ELR (cell line): ENCODE measurements around the gene SVOP.
"Not testable (repeated sequence)": the region's sequence is repeated elsewhere in the genome, so short reads cannot be mapped to it uniquely, and the experiment has no call there.

Source experiments
- DNase-seq: peaks from one replicate; pipeline ENCODE4 v3.0.0-alpha.2; 2015; ENCODE audit warnings: low read depth

The SVOP gene

DNA sequence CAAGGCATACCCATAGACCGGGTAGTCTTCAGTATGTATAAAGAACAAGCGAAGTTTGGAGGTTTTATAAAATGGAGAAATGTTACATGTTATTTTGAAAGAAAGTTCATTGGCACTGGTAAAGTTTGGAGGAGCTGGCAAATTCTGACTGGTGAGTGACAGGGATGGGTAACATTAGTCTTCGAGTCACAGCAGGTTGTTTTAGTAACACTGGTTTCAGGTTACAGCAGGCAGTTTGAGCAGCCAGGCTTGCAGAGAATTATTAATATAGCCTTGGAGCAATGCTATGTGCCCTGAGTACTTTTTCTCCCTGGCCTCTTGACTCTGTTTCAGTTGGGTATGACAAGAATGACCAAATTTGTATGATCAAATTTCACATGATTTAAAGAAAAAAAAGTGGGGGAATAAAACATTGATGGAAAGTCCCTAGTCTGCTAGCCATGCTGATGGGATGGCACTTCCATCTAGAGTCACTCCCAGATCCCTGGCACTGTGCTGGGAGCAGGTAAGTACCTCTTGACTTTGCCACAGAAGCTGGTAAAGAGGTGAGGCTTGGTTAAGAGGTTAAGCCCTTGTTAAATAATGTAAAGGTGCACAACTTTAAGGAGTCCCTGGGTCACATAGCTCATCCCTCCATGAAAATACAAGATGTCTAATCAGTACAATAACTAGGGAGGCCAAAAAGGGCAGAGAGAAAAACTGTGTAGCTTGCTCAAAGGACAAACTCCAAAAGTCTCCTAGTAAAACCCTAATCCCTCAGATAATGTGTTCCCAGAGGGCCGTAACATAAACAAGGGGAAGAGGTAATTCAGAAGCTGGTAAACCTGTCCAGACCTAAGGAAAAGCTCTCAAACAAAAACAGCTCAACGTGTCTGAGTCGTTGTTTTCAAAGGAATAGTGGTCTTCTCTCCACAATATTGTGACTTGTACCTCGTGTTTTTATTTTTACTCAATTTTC lies 12.7 kb upstream of the SVOP start:
- no peak for DNase-seq

DNA sequence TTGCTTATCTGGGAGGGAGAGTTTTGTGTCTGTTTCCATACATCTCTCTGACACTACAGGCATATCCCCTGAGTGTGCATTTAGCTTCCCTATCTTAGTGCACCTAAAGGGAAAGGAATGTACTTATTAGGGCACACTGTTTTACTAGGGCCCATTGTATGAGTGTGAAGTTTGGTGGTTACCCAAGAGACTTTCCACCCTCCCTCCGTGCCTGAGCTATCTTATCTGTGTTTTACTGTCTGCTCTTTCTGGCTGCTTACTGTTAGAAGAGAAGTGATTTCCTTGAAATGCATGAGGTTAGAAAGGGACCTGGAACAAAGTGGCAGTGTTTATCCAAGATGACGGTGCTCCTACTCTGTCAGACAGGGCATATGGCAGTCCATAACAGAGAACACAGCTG lies 8.5 kb upstream of the SVOP start:
- DNase-seq = no peak

DNA sequence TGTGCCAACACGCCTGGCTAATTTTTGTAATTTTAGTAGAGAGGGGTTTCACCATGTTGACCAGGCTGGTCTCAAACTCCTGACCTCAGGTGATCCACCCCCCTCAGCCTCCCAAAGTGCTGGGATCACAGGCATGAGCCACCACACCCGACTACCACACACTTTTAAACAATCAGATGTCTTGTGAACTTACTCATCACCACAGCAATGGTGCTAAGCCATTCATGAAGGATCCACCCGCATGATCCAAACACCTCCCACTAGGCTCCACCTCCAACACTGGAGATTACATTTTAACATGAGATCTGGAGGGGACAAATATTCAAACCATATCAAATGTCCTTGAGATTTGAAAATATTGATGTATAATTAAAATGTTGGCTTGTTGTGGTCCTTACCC lies 7.8 kb upstream of the SVOP start:
- DNase-seq = peak; percentile 6

DNA sequence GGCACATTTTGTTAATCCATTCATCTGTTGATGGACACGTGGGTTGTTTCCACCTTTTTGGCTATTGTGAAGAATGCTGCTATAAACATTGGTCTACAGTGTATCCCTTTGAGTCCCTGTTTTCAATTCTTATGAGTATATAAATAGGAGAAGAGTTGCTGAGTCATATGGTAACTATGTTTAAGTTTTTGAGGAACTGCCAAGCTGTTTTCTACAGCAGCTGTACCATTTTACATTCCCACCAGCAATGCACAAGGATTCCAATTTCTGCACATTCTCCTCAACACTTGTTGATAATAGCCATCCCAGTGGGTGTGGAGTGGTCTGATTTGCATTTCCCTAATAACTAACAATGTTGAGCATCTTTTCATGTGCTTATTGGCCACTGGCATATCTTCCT lies 6.9 kb upstream of the SVOP start:
- DNase-seq = peak; percentile 26

DNA sequence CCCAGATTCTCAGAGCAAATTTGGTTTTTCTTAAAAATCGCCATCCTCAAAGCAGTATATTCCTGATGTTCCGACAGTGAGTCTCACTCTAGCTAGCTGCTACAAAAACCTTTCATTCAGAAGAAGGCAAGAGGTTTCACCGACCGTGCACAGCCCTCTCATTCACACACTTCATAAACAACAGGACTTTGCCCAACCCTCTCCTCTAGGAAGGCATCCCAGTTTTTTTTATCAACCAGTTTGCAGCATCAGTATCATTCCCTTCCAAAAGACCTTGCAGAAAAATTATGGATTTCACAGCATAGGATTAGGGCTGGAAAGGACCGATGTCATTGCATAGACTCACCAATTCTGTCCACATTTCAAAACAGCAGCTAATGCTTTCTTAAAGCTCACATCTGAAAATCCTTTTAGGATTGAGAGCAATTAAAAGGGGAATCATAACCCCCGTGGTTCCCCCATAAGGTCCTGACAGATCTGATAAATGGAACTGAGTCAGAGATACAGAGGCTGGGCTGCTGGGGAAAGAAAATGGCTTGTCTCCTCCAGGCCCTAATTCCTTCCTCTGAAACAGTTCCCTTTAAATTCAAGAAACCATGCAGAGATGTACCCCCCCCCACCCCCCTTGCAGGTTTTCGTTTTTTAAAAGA lies 597 bp downstream of the SVOP start:
- DNase-seq = no peak

DNA sequence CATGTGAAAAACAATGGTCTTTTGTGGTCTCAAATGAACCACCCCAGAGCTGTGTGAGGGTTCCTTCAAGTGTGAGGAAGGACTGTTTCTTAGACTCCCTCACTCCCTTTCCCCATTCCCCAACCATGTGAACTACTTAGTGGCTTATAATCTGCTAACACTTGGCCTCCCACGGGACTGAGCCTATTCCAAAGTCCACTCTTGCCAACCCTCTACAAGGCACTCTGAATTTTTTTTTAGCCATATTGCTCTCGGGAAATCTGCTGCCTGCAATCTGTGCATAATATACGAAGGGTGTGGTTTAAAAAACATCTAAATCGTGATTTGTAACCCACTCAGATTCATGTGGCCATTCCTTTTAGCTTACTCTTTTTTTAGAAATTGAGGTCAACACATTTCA lies 2.6 kb downstream of the SVOP start:
- DNase-seq = no peak

DNA sequence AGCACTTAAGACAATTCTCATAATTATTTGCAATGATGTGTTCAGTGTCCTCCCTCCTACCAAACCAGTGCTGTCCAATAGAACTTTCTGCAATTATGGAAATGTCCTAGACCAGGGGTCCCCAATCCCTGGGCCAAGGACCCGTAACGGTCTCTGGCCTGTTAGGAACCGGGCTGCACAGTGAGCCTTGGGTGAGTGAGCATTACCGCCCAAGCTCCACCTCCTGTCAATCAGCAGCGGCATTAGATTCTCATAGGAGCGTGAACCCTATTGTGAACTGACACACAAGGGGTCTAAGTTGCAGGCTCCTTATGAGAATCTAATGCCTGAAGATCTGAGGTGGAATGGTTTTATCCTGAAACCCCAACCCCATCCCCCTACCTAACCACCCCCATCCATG lies 3.9 kb downstream of the SVOP start:
- DNase-seq = no peak

DNA sequence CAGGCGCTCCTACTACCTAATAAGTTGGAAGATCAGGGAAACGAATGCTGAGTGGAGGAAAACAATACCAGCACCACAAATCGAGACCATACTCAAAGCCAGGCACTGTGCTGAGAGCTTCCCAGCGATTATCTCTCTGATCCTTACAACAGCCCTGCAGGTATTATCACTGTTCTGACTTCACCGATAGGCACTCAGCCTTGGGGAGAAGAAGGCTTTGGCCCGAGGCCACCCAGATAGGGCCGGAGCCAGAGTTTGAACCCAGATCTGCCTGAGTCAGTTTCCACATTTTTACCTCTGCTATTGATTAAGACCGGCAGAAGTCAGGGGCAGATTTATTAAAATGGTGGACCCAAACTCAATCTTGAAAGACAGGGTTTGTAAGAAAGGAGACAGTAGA lies 4.9 kb downstream of the SVOP start:
- DNase-seq = no peak

DNA sequence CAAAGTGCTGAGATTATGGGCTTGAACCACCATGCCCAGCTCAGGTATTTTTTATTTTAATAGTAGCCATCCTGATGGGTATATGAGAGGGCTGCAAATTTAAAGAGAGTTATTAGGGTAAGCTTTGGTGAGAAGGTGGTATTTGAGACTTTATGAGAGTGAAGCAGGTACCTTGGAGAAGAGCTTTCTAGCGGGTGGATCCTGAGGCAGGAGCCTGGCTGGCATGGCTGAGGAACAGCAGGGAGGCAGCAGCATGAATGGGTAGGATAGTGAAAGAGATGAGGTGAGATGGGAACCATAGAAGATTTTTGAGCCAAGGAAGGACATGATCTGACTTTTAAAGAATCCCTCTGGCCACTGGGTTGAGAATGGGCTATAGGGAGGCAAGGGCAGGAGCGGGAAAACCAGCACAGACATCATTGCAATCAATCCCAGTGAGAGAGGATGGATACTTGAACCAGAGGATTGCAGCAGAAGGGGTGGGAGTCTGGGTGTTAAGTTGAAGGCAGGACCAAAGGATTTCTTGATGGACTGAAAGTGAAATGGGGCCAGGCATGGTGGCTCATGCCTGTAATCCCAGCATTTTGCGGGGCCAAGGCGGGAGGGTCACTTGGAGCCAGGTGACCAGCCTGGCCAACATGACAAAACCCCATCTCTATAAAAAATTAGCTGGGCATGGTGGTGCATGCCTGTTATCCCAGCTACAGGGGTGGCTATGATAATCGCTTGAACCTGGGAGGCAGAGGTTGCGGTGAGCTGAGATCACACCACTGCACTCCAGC lies 5.7 kb downstream of the SVOP start:
- DNase-seq = no peak

DNA sequence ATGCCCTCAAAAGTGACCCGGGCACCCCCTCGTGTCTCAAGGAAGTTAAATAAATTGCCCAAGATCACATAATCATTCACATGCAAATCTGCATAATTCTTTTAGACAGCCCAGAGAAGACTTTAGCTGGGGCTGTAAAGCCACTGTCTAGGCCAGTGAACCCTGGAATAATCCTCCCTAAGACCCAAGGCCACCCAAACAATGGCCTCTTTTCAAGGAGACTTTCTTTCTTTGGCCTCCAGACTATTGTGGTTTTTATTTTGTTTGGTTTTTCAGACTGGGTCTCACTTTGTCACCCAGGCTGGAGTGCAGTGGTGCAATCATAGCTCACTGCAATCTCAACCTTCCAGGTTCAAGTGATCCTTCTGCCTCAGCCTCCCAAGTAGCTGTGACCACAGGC lies 10.6 kb downstream of the SVOP start:
- DNase-seq = no peak

DNA sequence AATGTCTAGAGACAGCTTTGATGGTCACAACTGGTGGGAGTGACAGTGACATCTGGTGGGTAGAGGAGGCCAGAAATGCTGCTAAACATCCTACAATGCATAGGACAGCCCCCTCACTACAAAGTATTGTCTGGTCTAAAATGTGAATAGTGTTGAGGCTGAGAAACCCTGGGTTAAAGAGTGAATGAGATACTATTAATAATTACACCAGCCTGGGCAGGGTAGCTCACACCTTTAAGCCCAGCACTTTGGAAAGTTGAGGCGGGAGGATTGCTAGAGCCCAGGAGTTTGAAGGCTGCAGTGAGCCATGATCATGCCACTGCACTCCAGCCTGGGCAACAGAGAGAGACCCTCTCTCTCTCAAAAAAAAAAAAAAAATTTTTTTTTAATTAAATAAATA lies 11.1 kb downstream of the SVOP start:
- DNase-seq = no peak

DNA sequence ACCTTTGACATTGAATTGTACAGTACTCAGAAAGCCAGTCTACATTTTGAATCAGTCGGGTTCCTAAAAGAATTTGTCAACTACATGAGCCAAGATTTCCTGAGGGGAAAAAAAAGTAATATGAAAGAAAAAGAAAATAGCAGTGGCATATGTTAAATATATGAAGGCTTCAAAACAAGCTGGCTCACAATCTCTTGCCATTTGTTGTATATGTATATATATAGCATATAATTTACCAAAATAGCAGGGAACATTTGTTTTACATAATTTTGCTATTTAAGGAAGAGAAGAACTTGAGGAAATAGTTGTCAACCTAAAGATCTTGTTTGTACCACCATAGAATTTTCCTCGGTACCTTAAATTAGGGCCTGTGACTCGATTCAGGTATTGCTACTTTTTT lies 16.9 kb downstream of the SVOP start:
- no peak for DNase-seq

DNA sequence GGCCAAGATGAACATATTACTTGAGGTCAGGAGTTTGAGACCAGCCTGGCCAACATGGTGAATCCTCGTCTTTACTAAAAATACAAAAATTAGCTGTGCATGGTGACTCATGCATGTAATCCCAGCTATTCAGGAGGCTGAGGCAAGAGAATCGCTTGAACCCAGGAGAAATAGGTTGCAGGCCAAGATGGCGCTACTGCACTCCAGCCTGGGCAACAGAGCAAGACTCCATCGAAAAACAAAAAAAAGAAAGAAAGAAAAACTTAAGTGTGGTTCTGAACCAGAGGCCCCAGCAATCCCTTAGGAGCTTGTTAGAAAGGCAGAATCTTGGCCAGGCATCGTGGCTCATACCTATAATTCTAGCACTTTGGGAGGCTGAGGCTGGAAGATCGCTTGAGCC lies 24.5 kb downstream of the SVOP start:
- DNase-seq = no peak

DNA sequence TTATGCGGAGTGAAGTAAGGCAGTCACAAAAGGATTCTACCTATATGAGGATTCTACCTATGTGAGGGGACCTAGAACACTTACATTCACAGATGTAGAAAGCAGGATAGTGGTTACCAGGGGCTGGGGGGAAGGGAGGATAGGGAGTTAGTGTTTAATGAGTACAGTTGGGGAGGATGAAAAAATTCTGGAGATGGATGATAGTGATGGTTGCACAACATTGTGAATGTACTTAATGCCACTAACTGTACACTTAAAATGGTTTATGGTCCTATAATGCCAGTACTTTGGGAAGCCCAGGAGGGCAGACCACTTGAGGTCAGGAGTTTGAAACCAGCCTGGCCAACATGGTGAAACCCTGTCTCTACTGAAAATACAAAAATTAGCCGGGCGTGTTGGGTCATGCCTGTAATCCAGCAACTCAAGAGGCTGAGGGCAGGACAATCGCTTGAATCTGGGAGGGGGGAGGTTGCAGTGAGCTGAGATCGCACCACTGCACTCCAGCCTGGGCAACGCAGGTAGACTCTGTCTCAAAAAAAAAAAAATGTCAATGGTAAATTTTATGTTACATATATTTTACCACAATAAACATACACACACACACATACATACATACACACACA lies 25.4 kb downstream of the SVOP start:
- no peak for DNase-seq

DNA sequence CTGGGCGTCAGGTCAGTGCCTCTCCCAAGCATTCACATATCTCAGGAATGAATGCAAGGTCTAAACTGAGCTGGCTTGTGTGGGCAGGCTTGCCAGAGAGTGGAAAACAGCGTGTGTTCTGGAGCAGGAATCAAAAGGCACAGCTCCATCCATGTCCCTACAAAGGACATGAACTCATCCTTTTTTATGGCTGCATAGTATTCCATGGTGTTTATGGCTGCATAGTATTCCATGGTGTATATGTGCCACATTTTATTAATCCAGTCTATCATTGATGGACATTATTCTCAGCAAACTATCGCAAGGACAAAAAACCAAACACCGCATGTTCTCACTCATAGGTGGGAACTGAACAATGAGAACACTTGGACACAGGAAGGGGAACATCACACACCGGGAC lies 30.8 kb downstream of the SVOP start:
- not testable (repeated sequence) for DNase-seq

DNA sequence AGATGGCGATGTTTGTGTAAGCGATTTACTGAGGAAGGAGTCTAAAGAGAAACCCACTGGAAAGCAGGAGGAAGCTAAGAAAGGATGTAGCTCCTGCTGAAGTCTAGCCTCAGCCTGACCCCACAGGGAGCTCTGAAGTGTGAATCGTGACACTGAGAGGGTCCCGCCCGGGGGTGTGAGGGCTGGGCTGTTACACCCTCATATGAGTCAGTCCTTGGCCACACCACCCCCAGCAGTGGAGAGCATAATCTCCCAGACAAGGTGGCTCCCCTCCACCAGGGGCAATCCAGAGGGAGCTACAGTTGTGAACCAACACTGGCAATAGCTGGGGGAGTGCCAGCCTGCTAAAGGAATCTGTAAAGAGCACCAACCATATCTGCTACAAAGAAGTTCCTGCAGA lies 31.5 kb downstream of the SVOP start:
- no peak for DNase-seq

DNA sequence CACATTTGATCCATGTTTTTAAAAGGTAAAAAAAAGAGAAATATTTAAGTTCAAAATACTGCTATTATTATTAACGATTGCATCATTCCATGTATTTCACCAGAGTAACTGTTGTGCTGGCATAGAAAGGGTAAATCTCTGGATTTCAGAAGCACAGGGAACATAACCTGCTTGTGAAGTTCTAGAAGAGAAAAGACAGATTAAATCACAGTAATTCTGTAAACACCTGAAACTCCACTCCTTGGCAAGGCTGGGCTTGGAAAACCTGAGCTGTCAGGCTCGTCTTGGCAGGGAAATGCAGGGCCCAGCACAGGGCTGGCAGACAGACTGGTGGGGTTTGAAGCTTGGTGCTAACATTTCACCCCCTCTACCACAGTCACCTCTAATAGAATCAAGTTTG lies 35.1 kb downstream of the SVOP start:
- no peak for DNase-seq

DNA sequence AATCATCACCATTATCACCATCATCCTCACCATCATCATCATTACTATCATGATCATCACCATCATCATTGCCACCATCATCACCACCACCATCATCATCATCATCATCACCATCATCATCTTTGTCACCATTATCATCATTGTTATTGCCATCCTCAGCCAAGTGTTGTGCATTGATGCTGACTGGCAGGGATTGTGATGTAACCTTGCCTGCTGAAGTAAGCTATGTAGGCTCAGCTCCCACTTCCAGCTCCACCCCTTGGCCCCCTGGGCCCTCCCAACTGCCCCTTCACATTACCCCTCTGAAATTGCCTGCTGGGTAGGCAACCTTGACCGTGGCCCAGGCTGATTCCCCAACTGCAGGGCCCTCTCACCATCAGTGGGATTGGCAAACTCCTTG lies 37.6 kb downstream of the SVOP start:
- DNase-seq = no peak

DNA sequence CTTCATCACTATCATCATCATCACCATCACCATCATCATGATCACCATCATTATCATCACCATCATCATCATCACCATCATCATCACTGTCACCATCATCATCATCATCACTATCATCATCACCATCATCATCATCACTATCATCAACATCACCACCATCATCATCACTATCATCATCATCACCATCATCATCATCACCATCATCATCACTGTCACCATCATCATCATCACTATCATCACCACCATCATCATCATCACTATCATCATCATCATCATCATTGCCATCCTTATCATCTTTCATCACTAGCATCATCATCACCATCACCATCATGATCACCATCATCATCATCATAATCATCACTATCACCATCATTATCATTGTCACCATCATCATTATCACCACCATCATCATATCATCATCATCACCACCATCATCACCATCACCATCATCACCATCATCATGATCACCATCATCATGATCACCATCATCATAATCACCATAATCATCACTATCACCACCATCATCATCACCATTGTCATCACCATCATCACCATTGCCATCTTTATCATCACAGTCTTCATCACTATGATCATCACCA lies 38.1 kb downstream of the SVOP start:
- no peak for DNase-seq

DNA sequence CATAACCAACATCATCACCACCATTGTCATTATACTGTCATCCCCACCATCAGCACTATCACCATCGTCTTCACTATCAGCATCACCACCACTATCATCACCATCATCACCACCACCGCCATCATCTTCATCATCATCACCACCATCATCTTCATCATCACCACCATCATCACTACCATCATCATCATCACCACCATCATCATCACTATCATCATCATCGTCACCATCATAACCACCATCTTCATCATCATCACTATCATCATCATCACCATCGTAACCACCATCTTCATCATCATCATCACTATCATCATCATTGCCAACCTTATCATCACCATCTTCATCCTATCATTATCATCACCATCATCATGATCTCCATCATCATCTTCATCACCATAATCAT lies 39.0 kb downstream of the SVOP start:
- no peak for DNase-seq

DNA sequence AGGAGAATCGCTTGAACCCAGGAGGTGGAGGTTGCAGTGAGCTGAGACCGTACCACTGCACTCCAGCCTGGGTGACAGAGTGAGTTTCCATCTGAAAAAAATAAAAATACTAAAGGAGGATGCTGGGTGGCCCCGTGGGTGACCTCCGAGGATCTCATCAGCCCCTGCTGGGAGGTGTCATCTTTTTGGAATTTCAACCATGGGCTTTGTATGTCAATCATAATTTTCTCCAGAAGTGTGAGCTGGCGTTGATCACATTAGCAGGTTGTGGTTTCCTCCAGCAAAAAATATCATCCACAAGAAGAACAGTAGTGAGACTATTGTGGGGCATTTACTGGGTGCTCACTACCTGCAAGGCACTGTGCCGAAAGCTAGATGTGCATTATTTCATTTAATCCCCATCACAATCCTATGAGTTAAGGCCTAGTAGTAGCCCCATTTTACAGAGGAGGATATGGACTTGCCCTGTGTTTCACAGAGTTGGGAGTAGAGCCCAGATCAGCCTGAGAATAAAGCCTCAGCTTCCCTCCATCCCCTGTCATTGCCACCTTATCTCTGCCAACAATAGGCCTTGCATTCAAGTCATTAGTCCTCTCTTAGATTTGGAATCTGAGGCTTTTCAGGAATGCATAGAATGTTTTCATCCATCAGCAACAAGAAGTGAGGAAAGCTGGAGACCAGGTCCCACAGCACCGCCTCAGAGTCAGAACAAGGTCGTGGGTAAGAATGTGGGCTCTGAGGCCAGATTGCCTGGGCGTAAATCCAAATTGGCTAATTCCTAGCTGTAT lies 39.8 kb downstream of the SVOP start:
- DNase-seq = no peak
